ENCODE data around the gene NLRP10.

NLRP10 gene

GRCh38 chr11:7955191-7955590 lies 10.1 kb downstream of the NLRP10 start:
- Histone ChIP-seq H3K4me3 (ENCODE audit: low read depth, low read length) (no peak overlapping the region), H3K36me3 (ENCODE audit: control insufficient read depth in 2 of 2, insufficient read depth in 1 of 2, low read length in 2 of 2) (no peaks in the 10 kb centered on the region), H3K27ac (ENCODE audit: extremely low read depth, low read depth, low read length) (no peak overlapping the region), H3K9me3 (ENCODE audit: control insufficient read depth, insufficient read depth, low read depth, low read length) (no peaks in the 10 kb centered on the region), H3K4me1 (ENCODE audit: control insufficient read depth, insufficient read depth, low read length) (no peaks in the 10 kb centered on the region)
- TF ChIP-seq SALL2 (tag by site-specific recombination; IDR thresholded peaks at IDR 0.05; ENCODE audit: borderline replicate concordance) (no peak), ZFP41 (tag by site-specific recombination; IDR thresholded peaks at IDR 0.05; ENCODE audit: borderline replicate concordance) (no peak), ZNF239 (tag by site-specific recombination; IDR thresholded peaks at IDR 0.05) (no peak), BCL6B (tag by site-specific recombination; IDR thresholded peaks at IDR 0.05) (no peak), ZBTB1 (tag by site-specific recombination; IDR thresholded peaks at IDR 0.05) (no peak), ZNF621 (tag by site-specific recombination; IDR thresholded peaks at IDR 0.05) (no peak), ZNF530 (tag by site-specific recombination; IDR thresholded peaks at IDR 0.05; ENCODE audit: low read depth) (no peak), RBAK (tag by site-specific recombination; IDR thresholded peaks at IDR 0.05) (no peak), ZNF16 (tag by site-specific recombination; IDR thresholded peaks at IDR 0.05; ENCODE audit: low read depth) (no peak), ZNF658 (tag by site-specific recombination; IDR thresholded peaks at IDR 0.05) (no peak), ZNF501 (tag by site-specific recombination; IDR thresholded peaks at IDR 0.05) (no peak), ELK4 (IDR thresholded peaks at IDR 0.05; ENCODE audit: borderline replicate concordance, low read depth, low read length) (no peak), FEZF1 (tag by site-specific recombination; IDR thresholded peaks at IDR 0.05) (no peak), PATZ1 (tag by site-specific recombination; IDR thresholded peaks at IDR 0.05) (no peak), ZNF580 (tag by site-specific recombination; IDR thresholded peaks at IDR 0.05) (no peak), ZNF514 (tag by site-specific recombination; IDR thresholded peaks at IDR 0.05) (no peak), ZNF785 (tag by site-specific recombination; IDR thresholded peaks at IDR 0.05) (no peak), ZNF596 (tag by site-specific recombination; IDR thresholded peaks at IDR 0.05) (no peak), KLF1 (tag by site-specific recombination; IDR thresholded peaks at IDR 0.05) (no peak)
- POLR2A ChIA-PET: no interaction called here
- CTCF ChIA-PET: no interaction called here

GRCh38 chr11:7949934-7950333 lies 15.3 kb downstream of the NLRP10 start:
- POLR2A ChIA-PET: no interaction called here
- Histone ChIP-seq H3K9me3 (ENCODE audit: control insufficient read depth, insufficient read depth, low read depth, low read length) (no peaks in the 10 kb centered on the region), H3K4me1 (ENCODE audit: control insufficient read depth, insufficient read depth, low read length) (no peaks in the 10 kb centered on the region), H3K4me3 (ENCODE audit: low read depth, low read length) (no peak overlapping the region), H3K27ac (ENCODE audit: extremely low read depth, low read depth, low read length) (no peak overlapping the region), H3K36me3 (ENCODE audit: control insufficient read depth in 2 of 2, insufficient read depth in 1 of 2, low read length in 2 of 2) (no peaks in the 10 kb centered on the region)
- no peak for TF ChIP-seq ZNF513 (tag by site-specific recombination; IDR thresholded peaks at IDR 0.05)
- no peak for TF ChIP-seq ZNF280D (tag by site-specific recombination; IDR thresholded peaks at IDR 0.05)
- TF ChIP-seq ZNF221 (tag by site-specific recombination; IDR thresholded peaks at IDR 0.05; ENCODE audit: borderline replicate concordance): no peak
- no peak for TF ChIP-seq ZBTB20 (tag by site-specific recombination; IDR thresholded peaks at IDR 0.05)
- no peak for TF ChIP-seq ZNF133 (tag by site-specific recombination; IDR thresholded peaks at IDR 0.05)
- no peak for TF ChIP-seq ZNF830 (tag by site-specific recombination; IDR thresholded peaks at IDR 0.05; ENCODE audit: low read depth)
- CTCF ChIA-PET: interaction anchor here (0.6 to 1.1 kb wide), 2 partner anchors 37 to 44 kb away, joined by 3 to 4 read pairs; partner anchors contain the start of gene EIF3F

Measured in HEK293 (cell line).